Measurements from ENCODE around the gene PDC.

DNA sequence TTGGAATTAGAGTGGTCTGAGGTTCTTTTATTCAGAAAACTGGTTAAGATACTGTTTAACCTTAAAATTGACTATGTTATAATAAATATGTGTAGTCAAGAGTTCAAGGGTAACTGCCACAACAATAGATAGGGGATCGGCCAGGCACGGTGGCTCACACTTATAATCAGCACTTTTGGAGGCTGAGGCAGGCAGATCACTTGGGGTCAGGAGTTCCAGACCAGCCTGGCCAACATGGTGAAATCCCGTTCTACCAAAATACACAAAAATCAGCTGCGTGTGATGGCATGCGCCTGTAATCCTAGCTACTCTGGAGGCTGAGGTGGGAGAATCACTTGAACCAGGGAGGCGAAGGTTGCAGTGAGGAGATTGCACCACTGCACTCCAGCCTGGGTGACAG is 39.5 kb downstream of the PDC start:
- TF ChIP-seq SUZ12 (IDR thresholded peaks at IDR 0.05; ENCODE audit: unreplicated experiment) (no peak), EP300 (IDR thresholded peaks at IDR 0.05; ENCODE audit: borderline replicate concordance in 1 of 2, control insufficient read depth in 1 of 2, low read depth in 2 of 2, low read length in 2 of 2) (no peak), CHD2 (IDR thresholded peaks at IDR 0.05; ENCODE audit: borderline replicate concordance, low read depth, low read length) (no peak), GABPA (IDR thresholded peaks at IDR 0.05; ENCODE audit: low read depth) (no peak), POLR2AphosphoS5 (IDR thresholded peaks at IDR 0.05; ENCODE audit: low read length) (no peak), MXI1 (IDR thresholded peaks at IDR 0.05; ENCODE audit: low read depth, low read length) (no peak), TCF12 (IDR thresholded peaks at IDR 0.05; ENCODE audit: low read depth, low read length) (no peak)
- TF ChIP-seq, protein P1, sequence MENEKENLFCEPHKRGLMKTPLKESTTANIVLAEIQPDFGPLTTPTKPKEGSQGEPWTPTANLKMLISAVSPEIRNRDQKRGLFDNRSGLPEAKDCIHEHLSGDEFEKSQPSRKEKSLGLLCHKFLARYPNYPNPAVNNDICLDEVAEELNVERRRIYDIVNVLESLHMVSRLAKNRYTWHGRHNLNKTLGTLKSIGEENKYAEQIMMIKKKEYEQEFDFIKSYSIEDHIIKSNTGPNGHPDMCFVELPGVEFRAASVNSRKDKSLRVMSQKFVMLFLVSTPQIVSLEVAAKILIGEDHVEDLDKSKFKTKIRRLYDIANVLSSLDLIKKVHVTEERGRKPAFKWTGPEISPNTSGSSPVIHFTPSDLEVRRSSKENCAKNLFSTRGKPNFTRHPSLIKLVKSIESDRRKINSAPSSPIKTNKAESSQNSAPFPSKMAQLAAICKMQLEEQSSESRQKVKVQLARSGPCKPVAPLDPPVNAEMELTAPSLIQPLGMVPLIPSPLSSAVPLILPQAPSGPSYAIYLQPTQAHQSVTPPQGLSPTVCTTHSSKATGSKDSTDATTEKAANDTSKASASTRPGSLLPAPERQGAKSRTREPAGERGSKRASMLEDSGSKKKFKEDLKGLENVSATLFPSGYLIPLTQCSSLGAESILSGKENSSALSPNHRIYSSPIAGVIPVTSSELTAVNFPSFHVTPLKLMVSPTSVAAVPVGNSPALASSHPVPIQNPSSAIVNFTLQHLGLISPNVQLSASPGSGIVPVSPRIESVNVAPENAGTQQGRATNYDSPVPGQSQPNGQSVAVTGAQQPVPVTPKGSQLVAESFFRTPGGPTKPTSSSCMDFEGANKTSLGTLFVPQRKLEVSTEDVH (IDR thresholded peaks at IDR 0.05; ENCODE audit: low read depth, partially characterized antibody) = no peak
